HUDEP-2 (cell line): ENCODE measurements around the gene NEK2.
"Not testable (repeated sequence)": the region's sequence is repeated elsewhere in the genome, so short reads cannot be mapped to it uniquely, and the experiment has no call there.

Experiments used
- DNase-seq, 76 experiments: peaks; one replicate each; lab custom pipeline; 2025; ENCODE audit not compliant: unreplicated experiment in 76 of 76; lab: John Stamatoyannopoulos, UW

Gene NEK2

GRCh38 chr1:211675230-211676105, at the start of gene NEK2:
Gene NEK2 (minus strand): TSS chr1:211675621. CDS start chr1:211675479, 142 bp downstream.
- peak in 74 of 76 experiments; percentile 30 to 95 (median 83) for DNase-seq

- no peak for DNase-seq
Measured at GRCh38 chr1:211724687-211725196, 49.3 kb upstream of the NEK2 start.

GRCh38 chr1:211723273-211723672, 47.9 kb upstream of the NEK2 start:
- DNase-seq, result no peak

GRCh38 chr1:211722277-211723175, 47.1 kb upstream of the NEK2 start:
- no peak for DNase-seq

GRCh38 chr1:211716555-211716954, 41.1 kb upstream of the NEK2 start:
- DNase-seq, result not testable (repeated sequence)

GRCh38 chr1:211715971-211716370, 40.5 kb upstream of the NEK2 start:
- no peak for DNase-seq

- no peak for DNase-seq
Measured at GRCh38 chr1:211714154-211714553, 38.7 kb upstream of the NEK2 start.

GRCh38 chr1:211713231-211713630, 37.8 kb upstream of the NEK2 start:
- DNase-seq, result no peak

GRCh38 chr1:211711315-211711705, 35.9 kb upstream of the NEK2 start:
- no peak for DNase-seq

- no peak for DNase-seq
Measured at GRCh38 chr1:211710566-211711314, 35.3 kb upstream of the NEK2 start.

GRCh38 chr1:211708926-211709325, 33.5 kb upstream of the NEK2 start:
- no peak for DNase-seq

- DNase-seq, result no peak
Measured at GRCh38 chr1:211708006-211708405, 32.6 kb upstream of the NEK2 start.

GRCh38 chr1:211705467-211706091, 30.2 kb upstream of the NEK2 start:
- DNase-seq, result no peak

GRCh38 chr1:211704543-211704942, 29.1 kb upstream of the NEK2 start:
- DNase-seq, result no peak

- DNase-seq, result no peak
Measured at GRCh38 chr1:211703812-211704537, 28.6 kb upstream of the NEK2 start.

GRCh38 chr1:211701733-211702132, 26.3 kb upstream of the NEK2 start:
- DNase-seq, result no peak

GRCh38 chr1:211699059-211699458, 23.6 kb upstream of the NEK2 start:
- no peak for DNase-seq

- peak in 65 of 76 experiments; percentile 6 to 83 (median 47) for DNase-seq
Measured at GRCh38 chr1:211698161-211699026, 23.0 kb upstream of the NEK2 start.
